ENCODE data around the gene MTURN.

DNA sequence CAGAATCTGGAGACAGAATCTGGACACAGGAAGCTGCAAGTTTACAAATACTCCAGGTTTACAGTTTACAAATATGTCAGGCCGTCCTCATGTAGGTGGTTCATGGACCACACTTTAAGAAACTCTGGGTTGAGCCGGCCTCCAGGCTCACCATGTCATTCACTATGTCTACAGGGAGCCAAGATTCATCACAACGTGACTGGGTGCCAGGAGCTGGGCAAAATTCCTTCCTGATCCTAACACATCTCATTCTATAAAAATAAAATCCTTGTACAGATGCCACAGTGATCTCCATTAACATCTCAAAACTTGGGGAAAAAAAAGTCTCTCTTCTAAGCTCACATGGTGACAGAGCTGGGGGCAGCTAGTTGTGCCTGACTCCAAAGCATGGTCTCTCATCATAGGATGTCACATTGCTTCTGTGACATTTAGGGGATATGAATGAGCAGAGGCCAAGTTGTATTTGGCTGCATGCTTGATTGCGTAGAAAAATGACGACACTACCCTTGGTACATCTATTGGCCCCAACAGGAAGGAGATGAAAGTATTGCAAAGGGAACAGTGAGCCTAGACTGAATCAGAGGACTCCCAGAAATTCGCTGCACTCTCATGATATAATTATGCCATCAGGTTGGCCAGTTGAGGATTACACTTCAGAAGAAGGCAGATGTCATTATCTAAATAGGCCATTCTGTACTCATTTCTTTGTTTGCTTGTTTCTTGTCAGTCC, 35.9 kb downstream of the MTURN start:
- TF ChIP-seq EZH2 (IDR thresholded peaks at IDR 0.05; ENCODE audit: low read length), result no peak
- TF ChIP-seq, protein P1, sequence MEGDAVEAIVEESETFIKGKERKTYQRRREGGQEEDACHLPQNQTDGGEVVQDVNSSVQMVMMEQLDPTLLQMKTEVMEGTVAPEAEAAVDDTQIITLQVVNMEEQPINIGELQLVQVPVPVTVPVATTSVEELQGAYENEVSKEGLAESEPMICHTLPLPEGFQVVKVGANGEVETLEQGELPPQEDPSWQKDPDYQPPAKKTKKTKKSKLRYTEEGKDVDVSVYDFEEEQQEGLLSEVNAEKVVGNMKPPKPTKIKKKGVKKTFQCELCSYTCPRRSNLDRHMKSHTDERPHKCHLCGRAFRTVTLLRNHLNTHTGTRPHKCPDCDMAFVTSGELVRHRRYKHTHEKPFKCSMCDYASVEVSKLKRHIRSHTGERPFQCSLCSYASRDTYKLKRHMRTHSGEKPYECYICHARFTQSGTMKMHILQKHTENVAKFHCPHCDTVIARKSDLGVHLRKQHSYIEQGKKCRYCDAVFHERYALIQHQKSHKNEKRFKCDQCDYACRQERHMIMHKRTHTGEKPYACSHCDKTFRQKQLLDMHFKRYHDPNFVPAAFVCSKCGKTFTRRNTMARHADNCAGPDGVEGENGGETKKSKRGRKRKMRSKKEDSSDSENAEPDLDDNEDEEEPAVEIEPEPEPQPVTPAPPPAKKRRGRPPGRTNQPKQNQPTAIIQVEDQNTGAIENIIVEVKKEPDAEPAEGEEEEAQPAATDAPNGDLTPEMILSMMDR (optimal IDR thresholded peaks at IDR 0.05 in 1 of 3, IDR thresholded peaks at IDR 0.05 in 1 of 3, conservative IDR thresholded peaks at IDR 0.05 in 1 of 3; ENCODE audit: extremely low read depth in 1 of 3, insufficient read depth in 2 of 3, low read length in 3 of 3), result no peak
